GM21717 (cell line): ENCODE data around the gene MAPK11.

Experiments
- ATAC-seq: cut with Tn5 transposase; IDR thresholded peaks from one replicate; pipeline ENCODE4 v1.9.1; 2021; ENCODE audit warnings: mild to moderate bottlenecking, moderate library complexity; ENCODE audit not compliant: unreplicated experiment

The MAPK11 gene

GRCh38 chr22:50296658-50297490 lies 26.7 kb upstream of the MAPK11 start:
- no peak for ATAC-seq

DNA sequence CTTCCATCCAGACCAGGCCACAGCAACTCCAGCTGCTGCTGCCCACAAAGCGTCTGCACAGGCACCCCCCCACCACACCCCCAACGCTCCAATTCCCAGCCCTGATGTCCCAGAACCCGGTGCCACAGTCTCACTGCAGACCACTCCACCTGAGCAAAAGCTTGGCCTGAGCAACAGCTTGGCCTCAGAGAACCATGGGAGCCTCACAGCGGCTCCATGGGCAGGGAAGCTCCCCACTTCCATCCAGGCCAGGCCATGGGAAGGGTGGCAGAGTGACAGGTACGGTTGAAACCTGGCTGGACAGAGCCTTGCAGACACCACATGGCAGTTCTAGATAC lies 24.1 kb upstream of the MAPK11 start:
- ATAC-seq = no peak

- ATAC-seq = no peak
Observed at GRCh38 chr22:50293441-50294318, 23.5 kb upstream of the MAPK11 start.

GRCh38 chr22:50292643-50293440 lies 22.7 kb upstream of the MAPK11 start:
- no peak for ATAC-seq

DNA sequence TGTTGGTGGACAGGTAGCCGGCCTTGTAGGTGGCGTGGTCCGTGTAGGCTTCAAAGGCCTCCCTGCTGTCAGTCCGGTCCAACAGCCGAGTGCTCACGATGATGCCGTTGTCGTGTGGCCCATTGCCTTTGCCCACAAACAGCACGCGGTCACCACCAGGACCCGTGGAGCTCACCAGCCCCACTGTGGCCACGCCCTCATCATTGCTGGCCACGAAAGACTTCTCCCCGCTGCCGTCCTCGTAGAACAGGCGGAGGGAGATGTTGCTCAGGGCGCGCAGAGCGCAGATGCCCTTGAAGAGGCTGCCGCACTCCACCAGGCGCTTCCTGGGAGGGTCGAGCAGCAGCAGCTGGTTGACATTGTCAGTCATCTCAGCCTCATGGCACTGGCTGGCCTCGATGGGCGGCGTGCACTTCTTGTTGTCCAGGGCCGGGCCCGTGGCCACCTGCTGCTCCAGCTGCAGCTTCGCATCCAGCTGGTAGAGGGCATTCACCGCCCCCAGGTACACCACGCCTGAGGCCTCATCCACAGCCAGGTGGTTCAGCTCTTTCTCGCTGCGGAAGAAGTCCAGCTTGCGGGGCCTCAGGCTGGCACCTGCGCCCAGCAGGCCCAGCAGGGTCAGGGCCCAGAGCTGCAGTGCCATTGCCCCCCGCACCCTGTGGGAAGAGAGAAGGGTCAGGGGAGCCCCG lies 19.9 kb upstream of the MAPK11 start:
- ATAC-seq = no peak

DNA sequence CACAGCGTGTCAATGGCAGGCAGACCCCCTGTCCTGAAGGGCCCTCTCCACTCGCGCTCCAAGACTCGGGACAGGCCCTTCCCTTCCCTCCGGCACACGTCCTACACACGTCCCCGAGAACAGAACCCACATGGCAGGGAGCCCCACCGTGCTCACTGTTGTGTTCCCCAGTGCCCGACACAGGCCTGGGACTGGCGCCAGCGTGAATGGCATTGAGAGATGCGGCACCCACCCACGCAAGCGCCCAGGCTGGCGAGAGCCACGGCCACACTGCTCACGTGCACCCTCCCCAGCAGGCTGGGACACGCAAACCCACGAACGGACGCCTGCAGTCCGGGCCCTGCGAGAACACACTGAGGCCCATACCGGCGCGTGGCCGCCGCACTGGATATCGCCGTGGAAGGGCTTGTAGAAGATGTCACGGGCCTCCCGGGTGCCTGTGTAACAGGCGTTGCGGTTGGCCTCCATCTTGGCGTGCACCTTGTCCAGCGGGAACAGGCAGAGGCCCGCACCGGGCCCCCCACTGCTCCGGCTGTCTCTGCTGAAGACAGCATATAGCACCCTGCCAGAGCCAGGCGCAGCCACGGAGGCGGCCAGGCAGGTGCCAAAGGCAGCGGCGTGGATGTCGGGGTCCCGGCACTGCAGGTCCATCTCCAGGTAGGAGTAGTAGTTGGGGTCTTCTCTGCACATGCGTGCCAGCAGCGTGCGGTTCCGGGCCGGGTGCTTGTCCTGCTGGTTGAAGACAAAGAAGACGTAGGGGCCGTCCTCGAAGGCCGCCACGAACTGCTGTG lies 19.2 kb upstream of the MAPK11 start:
- ATAC-seq = no peak

GRCh38 chr22:50287731-50288130 lies 17.6 kb upstream of the MAPK11 start:
- no peak for ATAC-seq

- ATAC-seq = no peak
Observed at GRCh38 chr22:50286701-50287318, 16.6 kb upstream of the MAPK11 start.

DNA sequence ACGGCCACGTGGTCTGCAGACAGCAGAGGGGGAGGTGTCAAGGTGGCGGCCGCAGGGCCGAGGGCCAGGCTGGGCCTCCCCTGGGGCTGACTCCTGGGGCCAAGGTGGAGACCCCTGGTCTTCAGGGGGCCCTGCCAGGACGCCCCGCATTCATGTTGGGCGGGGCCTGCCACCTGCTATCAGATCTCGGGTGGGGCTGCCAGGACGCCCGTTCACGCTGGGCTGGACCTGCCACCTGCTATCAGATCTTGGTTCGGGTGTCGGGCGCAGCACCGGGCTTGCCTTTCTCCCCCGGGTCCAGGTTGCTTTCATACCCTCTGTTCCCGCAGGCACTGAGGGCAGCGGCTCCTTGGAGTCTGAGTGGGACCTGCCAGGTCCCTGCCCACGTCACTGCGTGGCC lies 16.1 kb upstream of the MAPK11 start:
- no peak for ATAC-seq

- no peak for ATAC-seq
Observed at GRCh38 chr22:50285568-50286229, 15.5 kb upstream of the MAPK11 start.

DNA sequence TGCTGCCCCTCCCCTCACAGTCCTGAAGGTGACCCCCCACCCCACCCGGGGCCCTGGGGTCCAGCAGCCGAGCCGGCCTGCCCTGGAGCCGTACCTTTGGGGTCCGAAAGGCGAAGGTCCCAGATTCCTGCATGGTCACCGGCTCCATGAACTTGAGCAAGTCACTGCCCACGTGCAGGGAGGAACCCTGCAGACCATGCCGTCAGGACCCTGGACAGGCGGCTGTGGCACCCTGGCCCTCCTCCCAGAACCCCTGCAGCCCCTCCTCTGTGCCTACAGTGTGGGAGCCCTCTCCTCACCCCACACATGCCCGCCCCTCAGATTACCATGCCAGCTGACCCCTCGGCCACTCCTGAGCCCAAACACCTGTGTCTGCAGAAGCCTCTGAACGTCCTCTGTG lies 14.3 kb upstream of the MAPK11 start:
- no peak for ATAC-seq

- no peak for ATAC-seq
Observed at GRCh38 chr22:50283821-50284220, 13.6 kb upstream of the MAPK11 start.

DNA sequence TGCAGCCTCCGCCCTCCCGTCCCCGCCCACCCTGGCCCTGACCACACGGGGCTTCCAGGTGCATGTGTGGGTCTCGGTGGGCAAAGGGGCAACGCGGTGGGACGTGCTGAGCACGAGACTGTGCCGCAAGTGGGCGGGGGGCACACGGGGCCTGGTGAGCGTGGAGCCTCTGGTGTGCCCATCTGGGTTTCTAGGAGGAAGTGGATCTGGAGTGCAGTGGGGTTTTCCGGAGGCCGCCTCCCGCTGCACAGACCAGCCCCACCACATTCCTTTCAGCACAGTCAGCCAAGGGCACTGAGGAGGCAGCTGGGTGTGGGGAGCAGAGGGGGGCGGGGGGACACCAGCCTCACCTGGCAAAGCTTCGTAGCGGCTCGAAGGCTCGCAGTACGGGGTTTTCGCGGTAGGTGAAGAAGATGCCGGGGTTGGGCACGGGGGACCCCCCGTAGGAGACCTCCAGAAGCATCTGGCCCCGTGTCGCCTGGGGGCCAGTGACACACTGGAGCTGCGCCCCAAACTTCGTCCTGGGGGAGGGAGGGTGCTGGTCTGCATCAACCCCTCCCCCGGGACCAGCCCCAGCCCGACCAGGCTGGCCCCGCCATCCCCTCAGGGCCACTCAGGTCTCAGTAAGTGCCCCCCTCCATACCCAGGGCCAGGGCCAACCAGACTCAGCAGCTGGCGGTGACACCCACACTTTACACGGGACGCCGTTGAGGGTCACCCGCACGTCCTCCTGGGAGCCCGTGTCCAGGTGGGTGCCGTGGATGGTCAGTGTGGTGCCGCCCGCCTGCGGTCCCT lies 12.4 kb upstream of the MAPK11 start:
- ATAC-seq = no peak

DNA sequence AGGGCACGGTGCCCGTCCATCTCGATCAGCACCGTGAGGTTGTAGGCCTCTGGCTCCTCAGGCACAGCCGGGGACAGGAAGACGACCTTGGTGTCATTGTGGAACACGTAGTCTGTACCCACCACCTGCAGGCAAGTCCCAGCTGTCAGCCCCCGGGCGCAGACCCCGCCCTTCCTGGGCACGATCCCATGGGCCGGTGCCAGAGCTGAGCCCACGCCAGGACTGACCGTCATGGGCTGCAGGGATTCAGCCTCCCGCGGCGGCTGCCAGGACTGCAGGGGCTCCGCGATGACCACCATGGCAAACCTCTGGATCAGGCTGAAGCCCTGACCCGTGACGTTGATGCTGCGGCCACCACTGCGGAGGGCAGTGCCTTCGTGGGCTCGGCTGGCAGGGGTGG lies 11.8 kb upstream of the MAPK11 start:
- ATAC-seq = no peak

DNA sequence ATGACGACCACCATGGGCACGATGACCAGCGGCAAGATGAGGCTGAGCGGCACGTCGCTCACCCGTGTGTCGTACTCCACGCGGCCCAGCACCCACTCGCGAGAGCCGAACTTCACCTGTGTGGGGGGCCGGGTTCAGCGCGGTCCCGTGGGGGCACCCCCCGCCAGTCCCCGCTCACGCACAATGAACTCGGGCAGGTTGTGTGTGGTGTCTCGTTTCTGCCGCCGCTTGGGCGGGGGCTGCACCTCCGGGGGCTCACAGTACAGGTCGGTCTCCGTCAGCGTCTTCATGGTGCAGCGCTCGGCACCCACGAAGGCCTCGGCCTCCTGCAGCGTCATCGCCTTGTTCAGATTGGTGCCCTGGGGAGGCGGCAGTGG lies 11.2 kb upstream of the MAPK11 start:
- no peak for ATAC-seq

DNA sequence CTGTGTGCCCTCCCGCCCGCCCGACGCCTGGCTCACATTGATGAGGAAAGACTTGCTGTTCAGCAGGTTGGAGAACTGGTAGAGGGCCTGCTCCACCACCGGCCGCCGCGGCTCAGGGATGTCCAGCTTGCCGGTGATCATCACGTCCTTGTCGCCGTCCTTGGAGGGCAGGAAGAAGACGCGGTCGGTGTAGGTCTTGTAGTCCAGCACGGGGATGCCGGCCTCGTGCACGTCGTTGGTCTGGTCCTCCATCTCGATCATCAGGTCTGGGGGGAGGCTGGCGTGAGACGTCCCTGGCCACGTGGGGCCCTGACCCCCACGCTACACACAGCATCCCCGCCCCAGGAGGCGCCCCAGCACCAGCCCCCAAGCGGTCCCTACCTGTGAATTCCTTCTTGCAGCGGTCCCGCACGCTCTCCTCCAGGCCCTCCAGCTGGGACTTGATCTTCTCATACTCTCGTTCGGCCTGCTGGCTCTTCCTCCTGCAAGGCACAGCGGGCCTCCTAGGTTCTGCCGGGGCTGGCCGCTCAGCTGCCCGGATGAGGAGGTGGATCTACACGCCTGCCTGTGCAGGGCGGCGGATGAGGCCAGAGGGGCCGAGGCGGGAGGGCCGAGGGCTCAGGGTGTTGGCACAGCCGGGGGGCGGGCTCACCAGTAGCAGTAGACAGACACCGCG lies 10.7 kb upstream of the MAPK11 start:
- ATAC-seq = no peak

- no peak for ATAC-seq
Observed at GRCh38 chr22:50280022-50280707, 10.0 kb upstream of the MAPK11 start.
